Measurements from ENCODE around the gene WBP2NL. TPM values are rescaled to one million over a fixed set of nuclear protein-coding genes. Genes with fewer than 3 reads are reported as not detected.

Gene WBP2NL
- total RNA-seq, 2 donors from 2014 or later = 0.22 TPM; not detected in 1

DNA sequence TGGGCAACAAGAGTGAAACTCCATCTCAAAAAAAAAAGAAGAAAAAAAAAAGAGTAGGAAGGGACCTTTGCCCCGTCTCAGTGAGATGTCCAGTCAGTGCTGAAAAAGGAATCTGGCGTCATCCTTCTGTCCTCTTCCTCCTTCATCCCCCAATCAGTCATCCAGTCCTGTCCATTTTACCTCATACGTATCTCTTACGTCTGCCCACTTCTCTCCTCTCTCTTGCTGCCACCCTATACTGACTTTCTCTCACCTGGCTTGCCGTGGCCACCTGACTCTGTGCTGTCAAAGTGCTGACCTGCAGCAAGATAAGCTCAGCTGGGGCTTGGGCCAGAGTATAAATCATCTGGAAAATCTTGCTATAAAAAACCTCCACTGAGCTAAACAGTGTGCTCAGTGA lies 15.7 kb upstream of the WBP2NL start:
- no peaks in the 10 kb centered on the region for H3K4me1 ChIP-seq
- no peak overlapping the region for H3K27ac ChIP-seq
- DNase-seq (ENCODE audit: low spot score) = no peak
- H3K4me3 ChIP-seq = no peak overlapping the region
- no peaks in the 10 kb centered on the region for H3K36me3 ChIP-seq
- no peaks in the 10 kb centered on the region for H3K27me3 ChIP-seq
- no peaks in the 10 kb centered on the region for H3K9me3 ChIP-seq
- TF ChIP-seq, protein P1, sequence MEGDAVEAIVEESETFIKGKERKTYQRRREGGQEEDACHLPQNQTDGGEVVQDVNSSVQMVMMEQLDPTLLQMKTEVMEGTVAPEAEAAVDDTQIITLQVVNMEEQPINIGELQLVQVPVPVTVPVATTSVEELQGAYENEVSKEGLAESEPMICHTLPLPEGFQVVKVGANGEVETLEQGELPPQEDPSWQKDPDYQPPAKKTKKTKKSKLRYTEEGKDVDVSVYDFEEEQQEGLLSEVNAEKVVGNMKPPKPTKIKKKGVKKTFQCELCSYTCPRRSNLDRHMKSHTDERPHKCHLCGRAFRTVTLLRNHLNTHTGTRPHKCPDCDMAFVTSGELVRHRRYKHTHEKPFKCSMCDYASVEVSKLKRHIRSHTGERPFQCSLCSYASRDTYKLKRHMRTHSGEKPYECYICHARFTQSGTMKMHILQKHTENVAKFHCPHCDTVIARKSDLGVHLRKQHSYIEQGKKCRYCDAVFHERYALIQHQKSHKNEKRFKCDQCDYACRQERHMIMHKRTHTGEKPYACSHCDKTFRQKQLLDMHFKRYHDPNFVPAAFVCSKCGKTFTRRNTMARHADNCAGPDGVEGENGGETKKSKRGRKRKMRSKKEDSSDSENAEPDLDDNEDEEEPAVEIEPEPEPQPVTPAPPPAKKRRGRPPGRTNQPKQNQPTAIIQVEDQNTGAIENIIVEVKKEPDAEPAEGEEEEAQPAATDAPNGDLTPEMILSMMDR (IDR thresholded peaks at IDR 0.05) = no peak

DNA sequence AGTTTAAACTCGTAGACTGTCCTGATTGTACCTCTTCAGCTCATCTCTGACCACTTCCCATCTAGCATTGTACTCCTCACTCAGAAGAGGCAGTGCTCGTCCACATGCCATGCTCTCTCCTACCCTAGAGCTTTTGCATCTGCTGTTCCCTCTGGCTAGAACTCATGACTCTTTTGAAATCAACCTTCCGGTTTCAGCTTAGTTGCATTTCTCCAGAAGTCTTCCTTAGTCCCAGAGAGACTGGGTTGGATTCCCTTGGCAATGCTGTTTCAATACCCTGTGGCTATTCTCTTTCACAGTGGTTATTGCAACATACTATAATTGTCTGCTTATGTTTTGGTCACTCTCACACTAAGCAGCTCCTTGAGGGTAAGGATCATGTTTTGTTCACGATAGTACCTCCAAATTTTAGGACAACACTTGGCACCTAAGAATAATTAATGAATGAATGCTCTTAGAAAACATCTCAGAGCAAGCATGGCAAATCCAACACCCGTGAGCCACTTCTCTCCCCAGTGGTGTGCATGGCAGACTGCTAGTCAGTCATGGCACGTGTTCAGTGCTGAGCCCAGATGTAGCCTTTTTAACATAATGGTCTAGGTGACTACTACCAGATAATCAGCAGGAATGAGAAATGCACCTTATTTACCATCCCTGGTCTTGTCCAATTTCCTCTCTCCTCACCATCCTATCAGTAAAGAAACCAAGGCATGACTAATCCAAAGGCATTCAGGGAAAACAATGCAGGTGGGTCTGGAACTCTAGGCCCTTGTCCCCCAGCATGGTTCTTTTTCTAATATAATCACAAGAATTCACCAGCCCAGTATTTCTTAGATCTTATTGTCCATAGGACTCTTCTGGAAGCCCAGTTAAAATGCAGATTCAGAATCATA lies 14.8 kb upstream of the WBP2NL start:
- H3K27me3 ChIP-seq = no peaks in the 10 kb centered on the region
- TF ChIP-seq, protein P1 (IDR thresholded peaks at IDR 0.05) = no peak
- H3K4me3 ChIP-seq = no peak overlapping the region
- H3K36me3 ChIP-seq = no peaks in the 10 kb centered on the region
- H3K4me1 ChIP-seq = no peaks in the 10 kb centered on the region
- no peak overlapping the region for H3K27ac ChIP-seq
- H3K9me3 ChIP-seq = no peaks in the 10 kb centered on the region
- no peak for DNase-seq (ENCODE audit: low spot score)

DNA sequence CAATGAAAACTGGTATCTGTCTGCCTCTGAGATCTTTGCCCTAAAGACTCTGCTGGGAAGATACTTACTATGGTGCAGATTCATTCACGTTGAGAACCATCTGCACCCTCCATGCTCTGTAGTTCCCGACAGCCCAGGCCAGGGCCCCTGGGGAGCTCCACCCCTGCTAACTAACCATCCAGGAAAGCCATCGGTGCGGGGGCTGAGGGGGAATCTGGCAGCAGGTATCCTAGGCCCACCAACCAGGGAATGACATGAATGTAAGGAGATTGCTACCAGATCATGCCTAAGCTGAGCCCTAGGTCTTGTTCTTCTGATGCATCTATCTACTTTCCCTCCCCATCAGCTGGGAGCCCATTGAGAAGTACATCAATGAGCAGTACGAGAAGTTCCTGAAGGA lies 11.3 kb upstream of the WBP2NL start:
- H3K27ac ChIP-seq = no peak overlapping the region
- DNase-seq (ENCODE audit: low spot score) = no peak
- H3K9me3 ChIP-seq = no peaks in the 10 kb centered on the region
- TF ChIP-seq, protein P1 (IDR thresholded peaks at IDR 0.05) = no peak
- no peaks in the 10 kb centered on the region for H3K36me3 ChIP-seq
- no peaks in the 10 kb centered on the region for H3K4me1 ChIP-seq
- H3K27me3 ChIP-seq = no peaks in the 10 kb centered on the region
- H3K4me3 ChIP-seq = no peak overlapping the region

DNA sequence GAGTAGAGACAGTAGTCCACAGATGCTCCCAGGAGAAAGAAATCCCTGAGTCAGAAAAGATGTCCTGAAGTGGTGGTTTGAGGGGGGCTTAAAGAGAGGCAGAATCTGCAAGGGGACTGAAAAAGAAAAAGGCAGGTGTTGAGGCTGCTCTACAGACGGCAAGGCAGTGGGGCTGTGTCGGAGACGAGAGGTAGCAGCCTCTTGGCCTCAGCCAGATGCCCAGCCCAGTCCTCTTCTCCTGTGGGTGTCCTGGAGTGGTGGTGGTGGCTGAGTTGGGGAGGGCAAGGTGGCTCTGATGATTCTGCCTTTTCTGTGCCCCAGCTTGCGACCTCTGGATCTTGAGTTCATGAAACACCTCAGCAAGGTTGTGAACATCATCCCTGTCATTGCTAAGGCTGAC lies 9.3 kb upstream of the WBP2NL start:
- TF ChIP-seq, protein P1 (IDR thresholded peaks at IDR 0.05) = no peak
- Histone ChIP-seq H3K4me1 (no peaks in the 10 kb centered on the region), H3K9me3 (no peaks in the 10 kb centered on the region), H3K27me3 (no peaks in the 10 kb centered on the region), H3K36me3 (no peaks in the 10 kb centered on the region), H3K4me3 (no peak overlapping the region), H3K27ac (no peak overlapping the region)
- no peak for DNase-seq (ENCODE audit: low spot score)

DNA sequence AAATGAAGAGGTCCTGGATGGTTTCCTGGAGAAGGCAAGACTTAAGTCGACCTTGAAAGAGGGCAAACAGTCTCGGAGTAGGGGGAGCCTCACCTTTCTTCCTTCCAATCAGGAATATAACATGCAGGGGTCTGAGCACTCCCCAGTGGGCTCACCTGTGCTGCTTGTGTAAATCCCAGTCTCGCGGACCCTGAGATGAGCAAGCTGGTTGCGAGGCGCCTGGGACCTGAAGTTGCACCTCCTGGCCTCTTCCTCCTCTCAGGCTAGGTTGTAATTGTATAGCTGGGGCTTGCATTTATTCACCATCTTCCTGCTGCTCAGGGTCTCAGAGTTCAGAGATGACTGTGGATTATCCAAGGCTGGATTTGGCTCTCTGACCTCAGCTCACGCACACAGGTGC lies 7.5 kb upstream of the WBP2NL start:
- Histone ChIP-seq H3K27me3 (no peaks in the 10 kb centered on the region), H3K27ac (no peak overlapping the region), H3K4me3 (no peak overlapping the region), H3K36me3 (no peaks in the 10 kb centered on the region), H3K9me3 (no peaks in the 10 kb centered on the region), H3K4me1 (no peaks in the 10 kb centered on the region)
- TF ChIP-seq, protein P1 (IDR thresholded peaks at IDR 0.05) = no peak
- DNase-seq (ENCODE audit: low spot score) = no peak
